Sigmoid colon (tissue), 7 donors: ENCODE measurements around the gene AIFM2. TPM values are rescaled to one million over a fixed set of nuclear protein-coding genes. Genes with fewer than 3 reads are reported as not detected.

Experiments
- DNase-seq: peaks from one replicate; pipeline ENCODE4 v3.0.0-alpha.2; 2019
- H3K27ac ChIP-seq, 4 donors: fragments of 200-600 bp; sonication (generic); one replicate each; pipeline ENCODE4 v1.5.1; 2016 to 2019; ENCODE audit warnings: mild to moderate bottlenecking in 1 of 4
- H3K27me3 ChIP-seq, 3 donors: fragments of 200-600 bp; sonication (generic); one replicate each; pipeline ENCODE4 v1.5.1; 2019; ENCODE audit warnings: mild to moderate bottlenecking in 1 of 3
- H3K36me3 ChIP-seq, 4 donors: fragments of 200-600 bp; sonication (generic); one replicate each; pipeline ENCODE4 v1.5.1; 2016 to 2019
- H3K4me1 ChIP-seq, 4 donors: fragments of 200-600 bp; sonication (generic); one replicate each; pipeline ENCODE4 v1.5.1; 2017 to 2019
- H3K4me3 ChIP-seq, 4 donors: fragments of 200-600 bp; sonication (generic); one replicate each; pipeline ENCODE4 v1.5.1; 2017 to 2019; ENCODE audit warnings: mild to moderate bottlenecking in 2 of 4, moderate library complexity in 1 of 4
- H3K9me3 ChIP-seq, 4 donors: fragments of 200-600 bp in 3 of 4; sonication (generic) in 3 of 4; one replicate each; pipeline versions ENCODE4 v1.5.1 to v1.6.1; 2013 to 2019
- EP300 ChIP-seq, 4 donors: sonication (generic); formaldehyde crosslinking; IDR thresholded peaks; one replicate each; pipeline ENCODE4 v1.6.1; 2017; ENCODE audit warnings: antibody characterized with exemption in 4 of 4
- POLR2A ChIP-seq, 2 donors: fragments of 450-650 bp; IDR thresholded peaks; one replicate each; pipeline ENCODE4 v1.6.1; 2016; ENCODE audit warnings: antibody characterized with exemption in 2 of 2, mild to moderate bottlenecking in 2 of 2, moderate library complexity in 2 of 2
- POLR2AphosphoS5 ChIP-seq, 4 donors: sonication (generic); formaldehyde crosslinking; IDR thresholded peaks; one replicate each; pipeline ENCODE4 v1.6.1; 2017; ENCODE audit warnings: antibody characterized with exemption in 4 of 4
- WGBS, 2 donors: extraction: QIAGEN DNeasy Blood & Tissue Kit; methylation state at CpG; one replicate each; pipeline ENCODE4 v1.1.7; 2013; 5-methylcytosine and 5-hydroxymethylcytosine counted together
- intact Hi-C: fragments of 100-400 bp; cut with DNase I; formaldehyde crosslinking; loops from one replicate; pipeline ENCODE4 v1.15.1; 2023
- polyA plus RNA-seq, 3 donors: library from polyadenylated mRNA; stranded (reverse); fragments of 200-250 nt; gene quantifications; one replicate each; pipeline ENCODE4 v1.2.3, GENCODE V29; 2013
- total RNA-seq, 4 donors: library from RNA; depleted of rRNA; stranded (reverse); fragments of >200 nt; gene quantifications; one replicate each; pipeline ENCODE4 v1.1.0, GENCODE V29; 2016
- TF ChIP-seq, protein P1 (sequence below), 4 experiments: fragments of 450-650 bp in 3 of 4; fragments of 200-600 bp in 1 of 4; IDR thresholded peaks; one replicate each; pipeline ENCODE4 v1.5.1; 2016 to 2019; ENCODE audit warnings: antibody characterized with exemption in 4 of 4, mild to moderate bottlenecking in 3 of 4, moderate library complexity in 2 of 4
- donor health status: healthy with polysubstance abuse.
- donor health status: Bipolar disorder and iron deficiency.
- donor health status: healthy.

The AIFM2 gene
- total and polyA plus RNA-seq, 7 donors: 10.2 to 26.8 (median 11.7) TPM

DNA sequence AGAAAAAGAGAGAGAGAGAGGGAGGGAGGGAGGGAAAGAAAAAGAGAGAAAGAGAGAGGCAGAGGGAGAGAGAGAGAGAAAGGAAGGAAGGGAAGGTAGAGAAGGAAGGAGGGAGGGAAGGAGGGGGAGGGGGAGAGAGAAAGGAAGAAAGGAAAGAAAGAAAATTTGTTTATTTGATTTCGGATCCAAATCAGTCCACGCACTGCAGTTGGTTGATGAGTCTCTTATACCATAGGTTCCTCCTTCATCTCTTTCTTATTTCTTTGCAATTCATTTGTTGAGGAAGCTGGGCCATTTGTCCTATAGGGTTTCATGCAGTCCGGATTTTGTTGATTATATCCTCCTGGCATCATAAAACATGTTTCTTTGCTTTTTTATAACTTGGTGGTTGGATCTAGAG, 34.4 kb downstream of the AIFM2 start:
- Histone ChIP-seq H3K4me1 (no peaks in the 10 kb centered on the region), H3K27ac (no peak overlapping the region), H3K4me3 (no peak overlapping the region), H3K36me3 (peaks cover 0 to 84% (median 10%) of the 10 kb centered on the region in 4 donors), H3K9me3 (no peaks in the 10 kb centered on the region), H3K27me3 (no peaks in the 10 kb centered on the region)
- WGBS, 2 donors: 90 to 95% methylated on average over 3 of the region's 3 CpGs
- no peak for DNase-seq
- intact Hi-C loops: no loop called here
- no peak for TF ChIP-seq EP300 (IDR thresholded peaks at IDR 0.05)
- TF ChIP-seq, protein P1, sequence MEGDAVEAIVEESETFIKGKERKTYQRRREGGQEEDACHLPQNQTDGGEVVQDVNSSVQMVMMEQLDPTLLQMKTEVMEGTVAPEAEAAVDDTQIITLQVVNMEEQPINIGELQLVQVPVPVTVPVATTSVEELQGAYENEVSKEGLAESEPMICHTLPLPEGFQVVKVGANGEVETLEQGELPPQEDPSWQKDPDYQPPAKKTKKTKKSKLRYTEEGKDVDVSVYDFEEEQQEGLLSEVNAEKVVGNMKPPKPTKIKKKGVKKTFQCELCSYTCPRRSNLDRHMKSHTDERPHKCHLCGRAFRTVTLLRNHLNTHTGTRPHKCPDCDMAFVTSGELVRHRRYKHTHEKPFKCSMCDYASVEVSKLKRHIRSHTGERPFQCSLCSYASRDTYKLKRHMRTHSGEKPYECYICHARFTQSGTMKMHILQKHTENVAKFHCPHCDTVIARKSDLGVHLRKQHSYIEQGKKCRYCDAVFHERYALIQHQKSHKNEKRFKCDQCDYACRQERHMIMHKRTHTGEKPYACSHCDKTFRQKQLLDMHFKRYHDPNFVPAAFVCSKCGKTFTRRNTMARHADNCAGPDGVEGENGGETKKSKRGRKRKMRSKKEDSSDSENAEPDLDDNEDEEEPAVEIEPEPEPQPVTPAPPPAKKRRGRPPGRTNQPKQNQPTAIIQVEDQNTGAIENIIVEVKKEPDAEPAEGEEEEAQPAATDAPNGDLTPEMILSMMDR (IDR thresholded peaks at IDR 0.05): no peak
- no peak for TF ChIP-seq POLR2AphosphoS5 (IDR thresholded peaks at IDR 0.05)
- no peak for TF ChIP-seq POLR2A (IDR thresholded peaks at IDR 0.05)

DNA sequence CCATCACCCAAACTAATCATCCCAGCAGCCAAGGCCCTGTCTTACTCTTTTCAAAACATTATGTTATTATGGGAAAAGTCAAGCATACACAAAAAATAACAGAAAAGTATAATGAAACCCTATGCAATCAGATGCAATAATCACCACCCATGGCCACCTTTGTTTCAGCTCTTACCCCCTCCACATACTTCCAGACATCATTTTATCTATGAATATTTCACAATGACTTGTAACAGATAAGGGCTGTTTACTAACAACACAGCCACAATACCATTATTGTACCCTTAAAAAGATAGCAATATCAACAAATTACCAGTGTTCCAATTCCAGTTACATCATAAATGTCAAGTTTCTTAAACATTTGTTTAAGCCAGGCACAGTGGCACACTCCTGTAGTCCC, 35.2 kb downstream of the AIFM2 start:
- peaks cover 0 to 93% (median 17%) of the 10 kb centered on the region in 4 donors for H3K36me3 ChIP-seq
- TF ChIP-seq POLR2A (IDR thresholded peaks at IDR 0.05) (no peak), EP300 (IDR thresholded peaks at IDR 0.05) (no peak), POLR2AphosphoS5 (IDR thresholded peaks at IDR 0.05) (no peak)
- TF ChIP-seq, protein P1 (IDR thresholded peaks at IDR 0.05): no peak
- H3K4me3 ChIP-seq: no peak overlapping the region
- DNase-seq: no peak
- H3K27ac ChIP-seq: no peak overlapping the region
- H3K4me1 ChIP-seq: no peaks in the 10 kb centered on the region
- H3K27me3 ChIP-seq: no peaks in the 10 kb centered on the region
- intact Hi-C loops: no loop called here
- H3K9me3 ChIP-seq: no peaks in the 10 kb centered on the region

DNA sequence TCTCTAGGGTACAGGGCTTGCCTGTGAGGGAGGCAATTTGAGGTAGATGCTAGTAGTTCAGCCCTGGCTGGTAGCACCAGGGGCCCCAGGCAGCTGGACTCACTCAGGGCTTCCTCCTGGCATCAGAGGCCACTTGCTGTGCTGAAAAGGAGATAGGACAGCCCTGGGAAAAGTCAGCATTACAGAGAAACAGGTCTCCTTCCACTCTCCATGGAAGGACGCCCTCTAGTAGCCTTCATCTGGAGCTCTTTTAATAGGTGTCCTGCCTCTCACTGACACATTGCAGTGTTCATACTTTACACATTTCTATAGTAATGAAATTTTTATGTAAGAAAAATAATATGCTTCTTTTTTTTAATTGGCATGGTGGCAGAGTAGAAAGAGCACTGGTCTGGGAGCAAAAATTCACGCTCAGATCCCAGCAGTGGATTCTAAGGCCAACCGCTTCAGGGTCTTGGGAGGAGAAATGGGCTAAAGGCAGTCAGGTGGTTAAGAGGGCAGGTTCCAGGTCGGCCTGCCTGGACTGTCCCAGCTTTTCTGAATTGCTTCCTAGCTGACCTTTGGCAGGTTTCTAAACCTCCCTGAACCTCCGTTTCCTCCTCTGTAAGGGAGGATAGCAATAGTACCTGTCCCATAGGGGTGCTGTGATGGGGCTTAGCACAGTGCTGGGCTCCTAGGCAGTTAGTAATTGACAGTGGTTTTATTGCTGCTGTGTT, 35.8 kb downstream of the AIFM2 start:
- 93% methylated on average over 5 of the region's 5 CpGs for WGBS, 2 donors
- Histone ChIP-seq H3K36me3 (peaks cover 0 to 94% (median 17%) of the 10 kb centered on the region in 4 donors), H3K27me3 (no peaks in the 10 kb centered on the region), H3K27ac (no peak overlapping the region), H3K4me3 (no peak overlapping the region), H3K9me3 (no peaks in the 10 kb centered on the region), H3K4me1 (no peaks in the 10 kb centered on the region)
- TF ChIP-seq, protein P1 (IDR thresholded peaks at IDR 0.05): no peak
- no peak for TF ChIP-seq EP300 (IDR thresholded peaks at IDR 0.05)
- no peak for TF ChIP-seq POLR2AphosphoS5 (IDR thresholded peaks at IDR 0.05)
- TF ChIP-seq POLR2A (IDR thresholded peaks at IDR 0.05): no peak
- no peak for DNase-seq
- intact Hi-C loops: no loop called here

GRCh38 chr10:70096016-70096704, 36.5 kb downstream of the AIFM2 start:
- H3K4me3 ChIP-seq: no peak overlapping the region
- H3K4me1 ChIP-seq: no peaks in the 10 kb centered on the region
- TF ChIP-seq POLR2AphosphoS5 (IDR thresholded peaks at IDR 0.05) (no peak), EP300 (IDR thresholded peaks at IDR 0.05) (no peak), POLR2A (IDR thresholded peaks at IDR 0.05) (no peak)
- TF ChIP-seq, protein P1 (IDR thresholded peaks at IDR 0.05): no peak
- H3K9me3 ChIP-seq: no peaks in the 10 kb centered on the region
- intact Hi-C loops: no loop called here
- peaks cover 0 to 92% (median 17%) of the 10 kb centered on the region in 4 donors for H3K36me3 ChIP-seq
- no peaks in the 10 kb centered on the region for H3K27me3 ChIP-seq
- H3K27ac ChIP-seq: no peak overlapping the region
- WGBS, 2 donors: 87 to 92% methylated on average over 6 of the region's 6 CpGs
- no peak for DNase-seq
